ENCODE data around the gene DNAAF5.

DNA sequence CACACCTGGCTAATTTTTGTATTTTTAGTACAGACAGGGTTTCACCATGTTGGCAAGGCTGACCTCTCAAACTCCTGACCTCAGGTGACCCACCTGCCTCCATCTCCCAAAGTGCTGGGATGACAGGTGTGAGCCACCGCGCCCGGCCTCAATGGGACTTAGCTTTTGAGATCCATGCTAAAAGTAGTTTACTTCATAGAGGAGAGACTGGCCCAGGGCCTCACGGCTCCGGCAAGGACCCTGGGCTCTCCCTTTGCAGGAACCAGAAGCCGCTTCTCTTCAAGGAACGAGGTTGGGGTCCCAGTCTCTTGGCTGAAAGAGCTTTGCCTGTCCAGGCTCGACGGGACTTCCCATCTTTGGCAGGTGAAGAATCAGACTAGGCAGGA, 30.1 kb upstream of the DNAAF5 start:
- TF ChIP-seq RELA (CRISPR knock-in tag; IDR thresholded peaks at IDR 0.05) (no peak), MTF1 (CRISPR knock-in tag; IDR thresholded peaks at IDR 0.05) (no peak), ERF (CRISPR knock-in tag; IDR thresholded peaks at IDR 0.05) (no peak), JUN (CRISPR knock-in tag; IDR thresholded peaks at IDR 0.05) (no peak), ZNF841 (CRISPR knock-in tag; IDR thresholded peaks at IDR 0.05; ENCODE audit: borderline replicate concordance) (no peak), KDM2A (CRISPR knock-in tag; IDR thresholded peaks at IDR 0.05; ENCODE audit: borderline replicate concordance, low read depth) (no peak), ZNF431 (CRISPR knock-in tag; IDR thresholded peaks at IDR 0.05; ENCODE audit: borderline replicate concordance, low read depth) (no peak), HOXA9 (CRISPR knock-in tag; IDR thresholded peaks at IDR 0.05; ENCODE audit: borderline replicate concordance) (no peak)
- TF ChIP-seq, protein P1, sequence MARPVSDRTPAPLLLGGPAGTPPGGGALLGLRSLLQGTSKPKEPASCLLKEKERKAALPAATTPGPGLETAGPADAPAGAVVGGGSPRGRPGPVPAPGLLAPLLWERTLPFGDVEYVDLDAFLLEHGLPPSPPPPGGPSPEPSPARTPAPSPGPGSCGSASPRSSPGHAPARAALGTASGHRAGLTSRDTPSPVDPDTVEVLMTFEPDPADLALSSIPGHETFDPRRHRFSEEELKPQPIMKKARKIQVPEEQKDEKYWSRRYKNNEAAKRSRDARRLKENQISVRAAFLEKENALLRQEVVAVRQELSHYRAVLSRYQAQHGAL (CRISPR knock-in tag; IDR thresholded peaks at IDR 0.05; ENCODE audit: not compliant biosample characterization), result no peak
- TF ChIP-seq, protein P2, sequence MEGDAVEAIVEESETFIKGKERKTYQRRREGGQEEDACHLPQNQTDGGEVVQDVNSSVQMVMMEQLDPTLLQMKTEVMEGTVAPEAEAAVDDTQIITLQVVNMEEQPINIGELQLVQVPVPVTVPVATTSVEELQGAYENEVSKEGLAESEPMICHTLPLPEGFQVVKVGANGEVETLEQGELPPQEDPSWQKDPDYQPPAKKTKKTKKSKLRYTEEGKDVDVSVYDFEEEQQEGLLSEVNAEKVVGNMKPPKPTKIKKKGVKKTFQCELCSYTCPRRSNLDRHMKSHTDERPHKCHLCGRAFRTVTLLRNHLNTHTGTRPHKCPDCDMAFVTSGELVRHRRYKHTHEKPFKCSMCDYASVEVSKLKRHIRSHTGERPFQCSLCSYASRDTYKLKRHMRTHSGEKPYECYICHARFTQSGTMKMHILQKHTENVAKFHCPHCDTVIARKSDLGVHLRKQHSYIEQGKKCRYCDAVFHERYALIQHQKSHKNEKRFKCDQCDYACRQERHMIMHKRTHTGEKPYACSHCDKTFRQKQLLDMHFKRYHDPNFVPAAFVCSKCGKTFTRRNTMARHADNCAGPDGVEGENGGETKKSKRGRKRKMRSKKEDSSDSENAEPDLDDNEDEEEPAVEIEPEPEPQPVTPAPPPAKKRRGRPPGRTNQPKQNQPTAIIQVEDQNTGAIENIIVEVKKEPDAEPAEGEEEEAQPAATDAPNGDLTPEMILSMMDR (CRISPR knock-in tag; IDR thresholded peaks at IDR 0.05), result no peak
- TF ChIP-seq, protein P3, sequence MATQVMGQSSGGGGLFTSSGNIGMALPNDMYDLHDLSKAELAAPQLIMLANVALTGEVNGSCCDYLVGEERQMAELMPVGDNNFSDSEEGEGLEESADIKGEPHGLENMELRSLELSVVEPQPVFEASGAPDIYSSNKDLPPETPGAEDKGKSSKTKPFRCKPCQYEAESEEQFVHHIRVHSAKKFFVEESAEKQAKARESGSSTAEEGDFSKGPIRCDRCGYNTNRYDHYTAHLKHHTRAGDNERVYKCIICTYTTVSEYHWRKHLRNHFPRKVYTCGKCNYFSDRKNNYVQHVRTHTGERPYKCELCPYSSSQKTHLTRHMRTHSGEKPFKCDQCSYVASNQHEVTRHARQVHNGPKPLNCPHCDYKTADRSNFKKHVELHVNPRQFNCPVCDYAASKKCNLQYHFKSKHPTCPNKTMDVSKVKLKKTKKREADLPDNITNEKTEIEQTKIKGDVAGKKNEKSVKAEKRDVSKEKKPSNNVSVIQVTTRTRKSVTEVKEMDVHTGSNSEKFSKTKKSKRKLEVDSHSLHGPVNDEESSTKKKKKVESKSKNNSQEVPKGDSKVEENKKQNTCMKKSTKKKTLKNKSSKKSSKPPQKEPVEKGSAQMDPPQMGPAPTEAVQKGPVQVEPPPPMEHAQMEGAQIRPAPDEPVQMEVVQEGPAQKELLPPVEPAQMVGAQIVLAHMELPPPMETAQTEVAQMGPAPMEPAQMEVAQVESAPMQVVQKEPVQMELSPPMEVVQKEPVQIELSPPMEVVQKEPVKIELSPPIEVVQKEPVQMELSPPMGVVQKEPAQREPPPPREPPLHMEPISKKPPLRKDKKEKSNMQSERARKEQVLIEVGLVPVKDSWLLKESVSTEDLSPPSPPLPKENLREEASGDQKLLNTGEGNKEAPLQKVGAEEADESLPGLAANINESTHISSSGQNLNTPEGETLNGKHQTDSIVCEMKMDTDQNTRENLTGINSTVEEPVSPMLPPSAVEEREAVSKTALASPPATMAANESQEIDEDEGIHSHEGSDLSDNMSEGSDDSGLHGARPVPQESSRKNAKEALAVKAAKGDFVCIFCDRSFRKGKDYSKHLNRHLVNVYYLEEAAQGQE (IDR thresholded peaks at IDR 0.05; ENCODE audit: borderline replicate concordance in 1 of 2, low read depth in 1 of 2, low read length in 2 of 2), result no peak
- TF ChIP-seq, protein P4, sequence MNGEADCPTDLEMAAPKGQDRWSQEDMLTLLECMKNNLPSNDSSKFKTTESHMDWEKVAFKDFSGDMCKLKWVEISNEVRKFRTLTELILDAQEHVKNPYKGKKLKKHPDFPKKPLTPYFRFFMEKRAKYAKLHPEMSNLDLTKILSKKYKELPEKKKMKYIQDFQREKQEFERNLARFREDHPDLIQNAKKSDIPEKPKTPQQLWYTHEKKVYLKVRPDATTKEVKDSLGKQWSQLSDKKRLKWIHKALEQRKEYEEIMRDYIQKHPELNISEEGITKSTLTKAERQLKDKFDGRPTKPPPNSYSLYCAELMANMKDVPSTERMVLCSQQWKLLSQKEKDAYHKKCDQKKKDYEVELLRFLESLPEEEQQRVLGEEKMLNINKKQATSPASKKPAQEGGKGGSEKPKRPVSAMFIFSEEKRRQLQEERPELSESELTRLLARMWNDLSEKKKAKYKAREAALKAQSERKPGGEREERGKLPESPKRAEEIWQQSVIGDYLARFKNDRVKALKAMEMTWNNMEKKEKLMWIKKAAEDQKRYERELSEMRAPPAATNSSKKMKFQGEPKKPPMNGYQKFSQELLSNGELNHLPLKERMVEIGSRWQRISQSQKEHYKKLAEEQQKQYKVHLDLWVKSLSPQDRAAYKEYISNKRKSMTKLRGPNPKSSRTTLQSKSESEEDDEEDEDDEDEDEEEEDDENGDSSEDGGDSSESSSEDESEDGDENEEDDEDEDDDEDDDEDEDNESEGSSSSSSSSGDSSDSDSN (CRISPR knock-in tag; IDR thresholded peaks at IDR 0.05), result no peak
- TF ChIP-seq, protein P5, sequence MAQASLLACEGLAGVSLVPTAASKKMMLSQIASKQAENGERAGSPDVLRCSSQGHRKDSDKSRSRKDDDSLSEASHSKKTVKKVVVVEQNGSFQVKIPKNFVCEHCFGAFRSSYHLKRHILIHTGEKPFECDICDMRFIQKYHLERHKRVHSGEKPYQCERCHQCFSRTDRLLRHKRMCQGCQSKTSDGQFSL (CRISPR knock-in tag; IDR thresholded peaks at IDR 0.05), result no peak

Measured in HepG2 (cell line).